GM23338 (cell line): ENCODE data around the gene CHAT. TPM values are rescaled to one million over a fixed set of nuclear protein-coding genes. Genes with fewer than 3 reads are reported as not detected.

Source experiments
- ATAC-seq: fragments of 200-7000 bp; cut with Tn5 transposase; 3 replicates; pipeline ENCODE4 v1.9.1; 2020
- DNase-seq: peaks from one replicate; pipeline ENCODE4 v3.0.0-alpha.2; 2015; ENCODE audit warnings: low spot score
- H2AFZ ChIP-seq: fragments of 200-600 bp; sonication (generic); 2 replicates; pipeline ENCODE4 v1.8.0; 2016; ENCODE audit warnings: antibody characterized with exemption, mild to moderate bottlenecking, moderate library complexity
- H3F3A ChIP-seq: fragments of 200-600 bp; sonication (generic); replicated peaks from 2 replicates; pipeline ENCODE4 v1.8.0; 2017; ENCODE audit warnings: antibody characterized with exemption, mixed run types, low read depth
- H3K27ac ChIP-seq: fragments of 200-600 bp; sonication (generic); 2 replicates; pipeline ENCODE4 v1.6.1; 2016; ENCODE audit warnings: low read depth
- H3K27me3 ChIP-seq: fragments of 200-600 bp; sonication (generic); 2 replicates; pipeline ENCODE4 v1.8.0; 2016; ENCODE audit warnings: mild to moderate bottlenecking, mixed run types, moderate library complexity; ENCODE audit not compliant: insufficient read depth
- H3K36me3 ChIP-seq: fragments of 200-600 bp; sonication (generic); 2 replicates; pipeline ENCODE4 v1.8.0; 2016; ENCODE audit warnings: mild to moderate bottlenecking; ENCODE audit not compliant: insufficient read depth
- H3K4me1 ChIP-seq: fragments of 200-600 bp; sonication (generic); 2 replicates; pipeline ENCODE4 v1.8.0; 2016; ENCODE audit warnings: mild to moderate bottlenecking, moderate library complexity; ENCODE audit not compliant: insufficient read depth
- H3K4me2 ChIP-seq: fragments of 200-600 bp; sonication (generic); 2 replicates; pipeline ENCODE4 v1.7.1; 2017; ENCODE audit warnings: mixed run types
- H3K4me3 ChIP-seq: fragments of 200-600 bp; sonication (generic); 2 replicates; pipeline ENCODE4 v1.6.1; 2016; ENCODE audit warnings: mixed run types
- H3K79me2 ChIP-seq: fragments of 200-600 bp; sonication (generic); replicated peaks from 2 replicates; pipeline ENCODE4 v1.8.0; 2017; ENCODE audit warnings: mild to moderate bottlenecking; ENCODE audit not compliant: insufficient read depth
- H3K9me2 ChIP-seq: fragments of 200-600 bp; sonication (generic); 2 replicates; pipeline ENCODE4 v1.8.0; 2017; ENCODE audit not compliant: insufficient read depth
- H4K20me1 ChIP-seq: fragments of 200-600 bp; sonication (generic); replicated peaks from 2 replicates; pipeline ENCODE4 v1.8.0; 2017; ENCODE audit warnings: mild to moderate bottlenecking; ENCODE audit not compliant: insufficient read depth
- H3K27ac Mint-ChIP-seq: 2 replicates; pipeline ENCODE4 v1.8.0; 2020; ENCODE audit warnings: inconsistent platforms, mild to moderate bottlenecking, moderate library complexity, mixed read lengths
- H3K27me3 Mint-ChIP-seq: 3 replicates; pipeline ENCODE4 v1.8.0; 2022; ENCODE audit warnings: low read depth, mild to moderate bottlenecking, moderate library complexity, mixed read lengths, inconsistent platforms; ENCODE audit not compliant: insufficient read depth, poor library complexity
- H3K36me3 Mint-ChIP-seq: 3 replicates; pipeline ENCODE4 v1.8.0; 2021; ENCODE audit warnings: low read depth, mild to moderate bottlenecking, inconsistent platforms, moderate library complexity, mixed read lengths
- H3K4me1 Mint-ChIP-seq: 3 replicates; pipeline ENCODE4 v1.8.0; 2020; ENCODE audit warnings: mild to moderate bottlenecking, inconsistent platforms, mixed read lengths
- H3K4me3 Mint-ChIP-seq: 3 replicates; pipeline ENCODE4 v1.8.0; 2021; ENCODE audit warnings: moderate library complexity, mild to moderate bottlenecking, inconsistent platforms, mixed read lengths
- H3K9me3 Mint-ChIP-seq: 3 replicates; pipeline ENCODE4 v1.8.0; 2020; ENCODE audit warnings: moderate library complexity, mild to moderate bottlenecking, inconsistent platforms, mixed read lengths
- CREB1 ChIP-seq: fragments of 250-450 bp; sonication (Bioruptor Pico); IDR thresholded peaks from 2 replicates; pipeline ENCODE4 v1.5.0; 2020; ENCODE audit warnings: low read depth, mild to moderate bottlenecking, moderate library complexity
- CTCF ChIP-seq, 2 experiments: fragments of 200-600 bp in 1 of 2; sonication (generic) in 1 of 2; conservative IDR thresholded peaks; 2 replicates each; pipeline versions ENCODE4 v1.5.1 to v1.6.1; 2016 to 2017; ENCODE audit warnings: antibody characterized with exemption in 2 of 2, low read depth in 2 of 2, mild to moderate bottlenecking in 2 of 2, moderate library complexity in 1 of 2
- EZH2phosphoT487 ChIP-seq: fragments of 200-600 bp; sonication (generic); IDR thresholded peaks from one replicate; pipeline ENCODE4 v1.8.1; 2018; ENCODE audit warnings: antibody characterized with exemption; ENCODE audit not compliant: unreplicated experiment
- NANOG ChIP-seq: IDR thresholded peaks from 2 replicates; pipeline ENCODE4 v1.6.1; 2016; ENCODE audit warnings: antibody characterized with exemption, borderline replicate concordance
- REST ChIP-seq: IDR thresholded peaks from one replicate; pipeline ENCODE4 v1.6.1; 2018; ENCODE audit warnings: antibody characterized with exemption; ENCODE audit not compliant: unreplicated experiment
- STAT1 ChIP-seq: IDR thresholded peaks from one replicate; pipeline ENCODE4 v1.6.1; 2016; ENCODE audit warnings: antibody characterized with exemption; ENCODE audit not compliant: unreplicated experiment
- ZNF114 ChIP-seq: fragments of 250-450 bp; sonication (Bioruptor Pico); IDR thresholded peaks from 2 replicates; pipeline ENCODE4 v1.5.0; 2020; ENCODE audit warnings: mild to moderate bottlenecking, moderate library complexity
- ZNF331 ChIP-seq: fragments of 250-450 bp; sonication (Bioruptor Pico); IDR thresholded peaks from 2 replicates; pipeline ENCODE4 v1.5.0; 2020; ENCODE audit warnings: low read depth, mild to moderate bottlenecking, moderate library complexity
- ZNF462 ChIP-seq: fragments of 250-450 bp; sonication (Bioruptor Pico); IDR thresholded peaks from 2 replicates; pipeline ENCODE4 v1.5.0; 2020; ENCODE audit warnings: mild to moderate bottlenecking, moderate library complexity
- polyA plus RNA-seq: library from polyadenylated mRNA; unstranded; fragments of >200 nt; fragmentation: Nextera tagmentation; extraction: Ambion mirVana; gene quantifications from 2 replicates; pipeline ENCODE4 v1.2.1, GENCODE V29; 2016
- total RNA-seq: library from RNA; depleted of rRNA; stranded (reverse); fragments of >200 nt; shearing (Covaris generic); gene quantifications from 2 replicates; pipeline ENCODE4 v1.2.3, GENCODE V29; 2014

Gene CHAT
- total and polyA plus RNA-seq, 2 experiments from 2014 or later, result not detected

GRCh38 chr10:49663596-49663995, 49.8 kb downstream of the CHAT start (continued):
- TF ChIP-seq CTCF (conservative IDR thresholded peaks at IDR 0.05; ENCODE audit: low read depth in 2 of 2) (no peak), EZH2phosphoT487 (no peak), ZNF331 (CRISPR knock-in tag) (no peak), ZNF114 (CRISPR knock-in tag) (no peak), NANOG (no peak), REST (no peak), CREB1 (CRISPR knock-in tag) (no peak)

- Histone ChIP-seq H3K4me1 (no peaks in the 10 kb centered on the region; the same call in 1 of the 2 replicates), H3K27me3 (peaks cover 9% of the 10 kb centered on the region; the same call in 1 of the 2 replicates), H4K20me1 (no peaks in the 10 kb centered on the region; the same call in 1 of the 2 replicates), H3K27ac (no peak overlapping the region), H3K4me3 (no peak overlapping the region), H3F3A (no peaks in the 10 kb centered on the region), H2AFZ (no peak overlapping the region), H3K9me2 (no peaks in the 10 kb centered on the region), H3K4me2 (no peak overlapping the region), H3K36me3 (0 out of 2 replicates have a peak, but pooled peaks cover under 1% of the 10 kb centered on the region), H3K79me2 (no peaks in the 10 kb centered on the region)
- ATAC-seq (no peak), DNase-seq (no peak)
- H3K4me1 Mint-ChIP-seq, result peaks cover 9% of the 10 kb centered on the region
- peaks cover 9% of the 10 kb centered on the region for H3K9me3 Mint-ChIP-seq
- 0 out of 3 replicates have a peak, but pooled peaks cover 1% of the 10 kb centered on the region for H3K36me3 Mint-ChIP-seq
- H3K4me3 Mint-ChIP-seq, result no peak overlapping the region
- peaks cover 8% of the 10 kb centered on the region for H3K27me3 Mint-ChIP-seq
- no peak overlapping the region for H3K27ac Mint-ChIP-seq
- TF ChIP-seq STAT1, result no peak
- no peak for TF ChIP-seq CTCF (conservative IDR thresholded peaks at IDR 0.05; ENCODE audit: low read depth in 2 of 2)
- TF ChIP-seq NANOG, result no peak
- TF ChIP-seq ZNF462 (CRISPR knock-in tag), result no peak
Measured at GRCh38 chr10:49664006-49664841, 50.4 kb downstream of the CHAT start.
